OCI-LY3 (cell line): Measurements from ENCODE around the gene ANKRD24.

Source experiments
- H2AFZ ChIP-seq: fragments of 200-600, 300-600 bp; shearing (Covaris generic); 2 replicates; pipeline ENCODE4 v1.6.0; 2014; ENCODE audit warnings: antibody characterized with exemption, low read depth, low read length
- H3K27ac ChIP-seq: fragments of 200-600, 300-600 bp; sonication (generic); 2 replicates; pipeline ENCODE4 v1.5.1; 2014; ENCODE audit warnings: mild to moderate bottlenecking, low read length, moderate library complexity, mixed read lengths
- H3K27me3 ChIP-seq: fragments of 200-600, 300-600 bp; sonication (generic); 2 replicates; pipeline ENCODE4 v1.6.1; 2014; ENCODE audit warnings: low read depth, low read length, mixed read lengths
- H3K36me3 ChIP-seq: fragments of 200-600, 300-600 bp; sonication (generic); replicated peaks from 2 replicates; pipeline ENCODE3; 2014; ENCODE audit warnings: low read depth, low read length, mixed read lengths
- H3K4me1 ChIP-seq: fragments of 300-600, 200-600 bp; sonication (generic); 2 replicates; pipeline ENCODE4 v1.6.1; 2014; ENCODE audit warnings: low read length, mixed read lengths
- H3K4me2 ChIP-seq: fragments of 200-600, 300-600 bp; sonication (generic); 2 replicates; pipeline ENCODE4 v1.6.1; 2014; ENCODE audit warnings: low read length, mixed read lengths
- H3K4me3 ChIP-seq: fragments of 300-600, 200-600 bp; sonication (generic); 2 replicates; pipeline ENCODE4 v1.5.1; 2014; ENCODE audit warnings: antibody characterized with exemption, mild to moderate bottlenecking, low read length, moderate library complexity
- H3K79me2 ChIP-seq: fragments of 300-600, 200-600 bp; shearing (Covaris generic); 2 replicates; pipeline ENCODE4 v1.6.1; 2014; ENCODE audit warnings: mild to moderate bottlenecking, low read length, mixed read lengths
- H3K9ac ChIP-seq: fragments of 300-600, 200-600 bp; shearing (Covaris generic); 2 replicates; pipeline ENCODE4 v1.6.0; 2014; ENCODE audit warnings: mild to moderate bottlenecking, low read length, moderate library complexity
- H3K9me3 ChIP-seq: fragments of 200-600, 300-600 bp; shearing (Covaris generic); 2 replicates; pipeline ENCODE4 v1.6.1; 2014; ENCODE audit warnings: low read length, mixed read lengths; ENCODE audit not compliant: insufficient read depth
- H4K20me1 ChIP-seq: fragments of 200-600, 300-600 bp; sonication (generic); 2 replicates; pipeline ENCODE4 v1.6.1; 2016; ENCODE audit warnings: low read length, mixed read lengths; ENCODE audit not compliant: insufficient read depth
- CTCF ChIP-seq: fragments of 200-600, 300-600 bp; sonication (generic); IDR thresholded peaks from 2 replicates; pipeline ENCODE4 v1.5.1; 2014; ENCODE audit warnings: antibody characterized with exemption, low read length, low read depth
- EZH2phosphoT487 ChIP-seq: fragments of 200-600 bp; shearing (Covaris generic); IDR thresholded peaks from 2 replicates; pipeline ENCODE4 v1.6.1; 2018; ENCODE audit warnings: antibody characterized with exemption, mixed run types, low read depth

ANKRD24 gene

GRCh38 chr19:4194353-4194752 lies 11.9 kb downstream of the ANKRD24 start:
- 0 out of 2 replicates have a peak, but pooled peaks cover 5% of the 10 kb centered on the region for H3K9me3 ChIP-seq
- H3K4me3 ChIP-seq = no peak overlapping the region
- no peaks in the 10 kb centered on the region for H4K20me1 ChIP-seq
- no peak overlapping the region for H3K9ac ChIP-seq
- H3K36me3 ChIP-seq = no peaks in the 10 kb centered on the region
- H2AFZ ChIP-seq = no peak overlapping the region
- TF ChIP-seq CTCF (no peak), EZH2phosphoT487 (no peak)
- no peak overlapping the region for H3K27ac ChIP-seq
- no peaks in the 10 kb centered on the region for H3K79me2 ChIP-seq
- H3K4me2 ChIP-seq = no peak overlapping the region
- H3K4me1 ChIP-seq = no peaks in the 10 kb centered on the region
- H3K27me3 ChIP-seq = 0 out of 2 replicates have a peak, but pooled peaks cover 8% of the 10 kb centered on the region

GRCh38 chr19:4196009-4196408 lies 13.5 kb downstream of the ANKRD24 start:
- Histone ChIP-seq H2AFZ (no peak overlapping the region), H3K36me3 (no peaks in the 10 kb centered on the region), H3K9me3 (0 out of 2 replicates have a peak, but pooled peaks cover 5% of the 10 kb centered on the region), H3K4me2 (no peak overlapping the region), H4K20me1 (no peaks in the 10 kb centered on the region), H3K9ac (no peak overlapping the region), H3K4me1 (no peaks in the 10 kb centered on the region), H3K79me2 (no peaks in the 10 kb centered on the region), H3K27me3 (peaks cover 15% of the 10 kb centered on the region; the same call in 1 of the 2 replicates), H3K4me3 (no peak overlapping the region), H3K27ac (no peak overlapping the region)
- TF ChIP-seq CTCF (no peak), EZH2phosphoT487 (no peak)

GRCh38 chr19:4196587-4197148 lies 14.2 kb downstream of the ANKRD24 start:
- no peaks in the 10 kb centered on the region for H4K20me1 ChIP-seq
- no peaks in the 10 kb centered on the region for H3K36me3 ChIP-seq
- H3K9ac ChIP-seq = no peak overlapping the region
- H3K4me3 ChIP-seq = no peak overlapping the region
- peaks cover 19% of the 10 kb centered on the region; the same call in 1 of the 2 replicates for H3K27me3 ChIP-seq
- no peak overlapping the region for H3K27ac ChIP-seq
- no peaks in the 10 kb centered on the region for H3K79me2 ChIP-seq
- H3K4me2 ChIP-seq = no peak overlapping the region
- H3K9me3 ChIP-seq = 0 out of 2 replicates have a peak, but pooled peaks cover 5% of the 10 kb centered on the region
- TF ChIP-seq EZH2phosphoT487 = no peak
- TF ChIP-seq CTCF = no peak
- no peaks in the 10 kb centered on the region for H3K4me1 ChIP-seq
- H2AFZ ChIP-seq = no peak overlapping the region

GRCh38 chr19:4197228-4197624 lies 14.7 kb downstream of the ANKRD24 start:
- Histone ChIP-seq H3K79me2 (no peaks in the 10 kb centered on the region), H3K36me3 (no peaks in the 10 kb centered on the region), H3K27me3 (peaks cover 22% of the 10 kb centered on the region; the same call in 1 of the 2 replicates), H3K9me3 (0 out of 2 replicates have a peak, but pooled peaks cover 5% of the 10 kb centered on the region), H3K9ac (no peak overlapping the region), H3K27ac (no peak overlapping the region), H2AFZ (no peak overlapping the region), H3K4me1 (no peaks in the 10 kb centered on the region), H4K20me1 (no peaks in the 10 kb centered on the region), H3K4me2 (no peak overlapping the region), H3K4me3 (no peak overlapping the region)
- TF ChIP-seq CTCF = no peak
- no peak for TF ChIP-seq EZH2phosphoT487
